Activated naive CD8-positive, alpha-beta T cell treated with anti-CD3 and anti-CD28 coated beads for 36 hours (primary cell): ENCODE data around the gene SERPINB1. TPM values are rescaled to one million over a fixed set of nuclear protein-coding genes. Genes with fewer than 3 reads are reported as not detected.

ENCODE experiments used
- DNase-seq: peaks from one replicate; pipeline ENCODE4 v3.0.0; 2021
- H3K27ac Mint-ChIP-seq: one replicate; pipeline ENCODE4 v1.8.0; 2022; ENCODE audit warnings: mild to moderate bottlenecking, moderate library complexity, mixed read lengths
- H3K27me3 Mint-ChIP-seq: one replicate; pipeline ENCODE4 v1.8.0; 2022; ENCODE audit warnings: mild to moderate bottlenecking, mixed read lengths
- H3K36me3 Mint-ChIP-seq: one replicate; pipeline ENCODE4 v1.8.0; 2021; ENCODE audit warnings: mild to moderate bottlenecking, mixed read lengths
- H3K4me1 Mint-ChIP-seq: one replicate; pipeline ENCODE4 v1.8.0; 2021; ENCODE audit warnings: mixed read lengths
- H3K4me3 Mint-ChIP-seq: one replicate; pipeline ENCODE4 v1.8.0; 2022; ENCODE audit warnings: mild to moderate bottlenecking, moderate library complexity, mixed read lengths
- H3K9me3 Mint-ChIP-seq: one replicate; pipeline ENCODE4 v1.8.0; 2022; ENCODE audit warnings: mixed read lengths
- total RNA-seq, 2 experiments: library from RNA; stranded (reverse); gene quantifications; one replicate each; pipeline ENCODE4 v1.2.3, GENCODE V29; 2021

Gene SERPINB1
- total RNA-seq, 2 experiments from 2014 or later = 38.1 to 44.7 TPM

GRCh38 chr6:2843138-2843740 is 1.6 kb upstream of the SERPINB1 start:
- DNase-seq = no peak
- Mint-ChIP-seq H3K4me3 (no peak overlapping the region), H3K4me1 (peaks cover 58% of the 10 kb centered on the region), H3K36me3 (peaks cover 11% of the 10 kb centered on the region), H3K9me3 (no peaks in the 10 kb centered on the region), H3K27me3 (no peaks in the 10 kb centered on the region), H3K27ac (no peak overlapping the region)

GRCh38 chr6:2842139-2842552 is 483 bp upstream of the SERPINB1 start:
- Mint-ChIP-seq H3K4me1 (peaks cover 54% of the 10 kb centered on the region), H3K4me3 (peak overlapping the region; percentile 82), H3K9me3 (no peaks in the 10 kb centered on the region), H3K27ac (peak overlapping the region; percentile 77), H3K36me3 (peaks cover 17% of the 10 kb centered on the region), H3K27me3 (no peaks in the 10 kb centered on the region)
- no peak for DNase-seq

- Mint-ChIP-seq H3K9me3 (no peaks in the 10 kb centered on the region), H3K27me3 (no peaks in the 10 kb centered on the region), H3K4me3 (peak overlapping the region; percentile 82), H3K27ac (no peak overlapping the region), H3K36me3 (peaks cover 28% of the 10 kb centered on the region), H3K4me1 (peaks cover 43% of the 10 kb centered on the region)
- no peak for DNase-seq
These were observed 958 bp downstream of the SERPINB1 start for GRCh38 chr6:2840749-2841061.

- H3K9me3 Mint-ChIP-seq = no peaks in the 10 kb centered on the region
- H3K27me3 Mint-ChIP-seq = no peaks in the 10 kb centered on the region
- DNase-seq = no peak
- peak overlapping the region; percentile 82 for H3K4me3 Mint-ChIP-seq
- H3K27ac Mint-ChIP-seq = no peak overlapping the region
- peaks cover 34% of the 10 kb centered on the region for H3K36me3 Mint-ChIP-seq
- H3K4me1 Mint-ChIP-seq = peaks cover 45% of the 10 kb centered on the region
These were observed 1.5 kb downstream of the SERPINB1 start for GRCh38 chr6:2839982-2840748.

GRCh38 chr6:2839195-2839981 is 2.3 kb downstream of the SERPINB1 start:
- Mint-ChIP-seq H3K4me3 (peak overlapping the region; percentile 82), H3K4me1 (peaks cover 49% of the 10 kb centered on the region), H3K27me3 (no peaks in the 10 kb centered on the region), H3K27ac (no peak overlapping the region), H3K36me3 (peaks cover 39% of the 10 kb centered on the region), H3K9me3 (no peaks in the 10 kb centered on the region)
- no peak for DNase-seq

GRCh38 chr6:2838251-2838650 is 3.4 kb downstream of the SERPINB1 start:
- Mint-ChIP-seq H3K36me3 (peaks cover 46% of the 10 kb centered on the region), H3K4me1 (peaks cover 39% of the 10 kb centered on the region), H3K27ac (no peak overlapping the region), H3K9me3 (no peaks in the 10 kb centered on the region), H3K27me3 (no peaks in the 10 kb centered on the region), H3K4me3 (no peak overlapping the region)
- no peak for DNase-seq

- Mint-ChIP-seq H3K27me3 (no peaks in the 10 kb centered on the region), H3K4me1 (peaks cover 13% of the 10 kb centered on the region), H3K9me3 (no peaks in the 10 kb centered on the region), H3K27ac (no peak overlapping the region), H3K4me3 (no peak overlapping the region), H3K36me3 (peaks cover 45% of the 10 kb centered on the region)
- DNase-seq = no peak
These were observed 7.4 kb downstream of the SERPINB1 start for GRCh38 chr6:2834262-2834661.

GRCh38 chr6:2831392-2831791 is 10.3 kb downstream of the SERPINB1 start:
- H3K27me3 Mint-ChIP-seq = no peaks in the 10 kb centered on the region

GRCh38 chr6:2830183-2830582 is 11.5 kb downstream of the SERPINB1 start:
- no peak overlapping the region for H3K27ac Mint-ChIP-seq
- no peaks in the 10 kb centered on the region for H3K9me3 Mint-ChIP-seq
- peaks cover 21% of the 10 kb centered on the region for H3K36me3 Mint-ChIP-seq
- peaks cover 4% of the 10 kb centered on the region for H3K4me1 Mint-ChIP-seq
- no peaks in the 10 kb centered on the region for H3K27me3 Mint-ChIP-seq
- no peak for DNase-seq
- H3K4me3 Mint-ChIP-seq = no peak overlapping the region

More at GRCh38 chr6:2831392-2831791, 10.3 kb downstream of the SERPINB1 start:
- H3K9me3 Mint-ChIP-seq = no peaks in the 10 kb centered on the region
- no peak for DNase-seq
- no peak overlapping the region for H3K27ac Mint-ChIP-seq
- peaks cover 6% of the 10 kb centered on the region for H3K4me1 Mint-ChIP-seq
- H3K36me3 Mint-ChIP-seq = peaks cover 32% of the 10 kb centered on the region
- no peak overlapping the region for H3K4me3 Mint-ChIP-seq

- Mint-ChIP-seq H3K36me3 (peaks cover 13% of the 10 kb centered on the region), H3K9me3 (no peaks in the 10 kb centered on the region), H3K4me1 (no peaks in the 10 kb centered on the region), H3K27ac (no peak overlapping the region), H3K4me3 (no peak overlapping the region), H3K27me3 (no peaks in the 10 kb centered on the region)
- DNase-seq = no peak
These were observed 12.4 kb downstream of the SERPINB1 start for GRCh38 chr6:2829253-2829652.

GRCh38 chr6:2828629-2829028 is 13.0 kb downstream of the SERPINB1 start:
- Mint-ChIP-seq H3K9me3 (no peaks in the 10 kb centered on the region), H3K4me1 (no peaks in the 10 kb centered on the region), H3K27ac (no peak overlapping the region), H3K27me3 (no peaks in the 10 kb centered on the region), H3K36me3 (peaks cover 8% of the 10 kb centered on the region), H3K4me3 (no peak overlapping the region)
- no peak for DNase-seq

GRCh38 chr6:2827142-2827541 is 14.5 kb downstream of the SERPINB1 start:
- H3K4me3 Mint-ChIP-seq = no peak overlapping the region
- DNase-seq = no peak
- no peaks in the 10 kb centered on the region for H3K9me3 Mint-ChIP-seq
- no peak overlapping the region for H3K27ac Mint-ChIP-seq
- H3K27me3 Mint-ChIP-seq = no peaks in the 10 kb centered on the region
- H3K36me3 Mint-ChIP-seq = peaks cover 8% of the 10 kb centered on the region
- H3K4me1 Mint-ChIP-seq = no peaks in the 10 kb centered on the region

- H3K27ac Mint-ChIP-seq = no peak overlapping the region
- H3K4me3 Mint-ChIP-seq = no peak overlapping the region
- no peak for DNase-seq
- H3K9me3 Mint-ChIP-seq = no peaks in the 10 kb centered on the region
- no peaks in the 10 kb centered on the region for H3K4me1 Mint-ChIP-seq
- no peaks in the 10 kb centered on the region for H3K27me3 Mint-ChIP-seq
- H3K36me3 Mint-ChIP-seq = peaks cover 7% of the 10 kb centered on the region
These were observed 15.5 kb downstream of the SERPINB1 start for GRCh38 chr6:2826131-2826530.

GRCh38 chr6:2823104-2823850 is 18.4 kb downstream of the SERPINB1 start:
- Mint-ChIP-seq H3K4me3 (no peak overlapping the region), H3K27ac (no peak overlapping the region), H3K27me3 (no peaks in the 10 kb centered on the region)

GRCh38 chr6:2821554-2821953 is 20.1 kb downstream of the SERPINB1 start:
- H3K27me3 Mint-ChIP-seq = no peaks in the 10 kb centered on the region
- H3K36me3 Mint-ChIP-seq = peaks cover 5% of the 10 kb centered on the region
- no peak overlapping the region for H3K4me3 Mint-ChIP-seq
- H3K9me3 Mint-ChIP-seq = peaks cover 5% of the 10 kb centered on the region
- H3K27ac Mint-ChIP-seq = no peak overlapping the region
- H3K4me1 Mint-ChIP-seq = peaks cover 9% of the 10 kb centered on the region
- DNase-seq = no peak

More at GRCh38 chr6:2823104-2823850, 18.4 kb downstream of the SERPINB1 start:
- Mint-ChIP-seq H3K9me3 (no peaks in the 10 kb centered on the region), H3K4me1 (peaks cover 4% of the 10 kb centered on the region), H3K36me3 (no peaks in the 10 kb centered on the region)
- DNase-seq = no peak
